ENCODE data around the gene IFITM1.

The IFITM1 gene

DNA sequence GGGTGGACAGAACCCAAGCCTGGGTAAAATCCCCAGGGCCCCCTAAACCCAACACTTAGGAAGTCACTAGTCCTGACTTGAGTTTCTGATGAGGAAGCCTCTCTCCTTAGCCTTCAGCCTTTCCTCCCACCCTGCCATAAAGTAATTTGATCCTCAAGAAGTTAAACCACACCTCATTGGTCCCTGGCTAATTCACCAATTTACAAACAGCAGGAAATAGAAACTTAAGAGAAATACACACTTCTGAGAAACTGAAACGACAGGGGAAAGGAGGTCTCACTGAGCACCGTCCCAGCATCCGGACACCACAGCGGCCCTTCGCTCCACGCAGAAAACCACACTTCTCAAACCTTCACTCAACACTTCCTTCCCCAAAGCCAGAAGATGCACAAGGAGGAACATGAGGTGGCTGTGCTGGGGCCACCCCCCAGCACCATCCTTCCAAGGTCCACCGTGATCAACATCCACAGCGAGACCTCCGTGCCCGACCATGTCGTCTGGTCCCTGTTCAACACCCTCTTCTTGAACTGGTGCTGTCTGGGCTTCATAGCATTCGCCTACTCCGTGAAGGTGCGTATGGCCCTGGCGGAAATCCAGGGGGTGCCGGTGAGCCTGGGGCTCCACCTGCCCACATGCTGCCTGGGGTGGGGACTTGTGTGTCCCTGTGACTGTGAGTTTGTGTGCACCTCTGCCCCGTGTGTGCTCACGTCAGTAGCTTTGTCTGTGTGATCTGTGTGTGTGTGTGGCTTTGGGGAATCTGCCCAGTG, at the start of gene IFITM1:
Gene IFITM1 (plus strand): TSS at position 254 of the 767 bp plus-strand sequence. CDS start 131 bp downstream, at position 385.
- ATAC-seq, result peak; percentile 43 to 52

DNA sequence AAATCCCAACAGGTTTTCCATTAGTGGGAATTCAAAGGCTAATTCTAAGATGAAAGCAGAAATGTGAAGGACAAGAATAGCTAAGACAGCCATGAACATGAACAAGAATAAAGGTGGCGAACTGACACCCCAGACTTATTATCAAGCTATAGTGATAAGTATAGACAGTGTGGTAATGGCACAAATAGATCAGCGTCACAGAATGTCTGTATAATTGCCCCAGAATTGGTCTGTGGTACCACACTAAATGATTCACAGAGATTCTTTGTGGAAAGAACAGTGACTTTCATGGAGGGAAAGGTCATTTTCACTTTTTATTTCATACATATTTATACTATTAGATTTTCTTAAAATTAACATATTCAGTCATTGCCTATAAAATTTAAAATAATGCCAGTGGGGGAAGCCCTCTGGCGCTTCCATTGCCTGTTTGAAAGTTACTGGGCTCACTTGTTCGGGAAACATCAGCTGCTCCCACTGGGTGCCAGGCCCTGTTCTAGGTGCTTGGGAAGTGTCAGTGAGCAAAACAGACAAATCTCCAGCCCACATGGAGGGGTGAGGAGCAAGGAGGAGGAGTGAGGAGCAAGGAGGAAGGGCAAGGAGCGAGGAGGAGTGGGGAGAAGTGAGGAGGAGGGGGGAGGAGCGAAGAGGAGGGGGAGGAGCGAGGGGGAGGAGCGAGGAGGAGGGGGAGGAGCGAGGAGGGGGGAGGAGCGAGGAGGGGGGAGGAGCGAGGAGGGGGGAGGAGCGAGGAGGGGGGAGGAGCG, 47.0 kb upstream of the IFITM1 start:
- ATAC-seq, result peak; percentile 84

GRCh38 chr11:267491-267994, 46.3 kb upstream of the IFITM1 start:
- peak in 1 of 2 donors; percentile 4 for ATAC-seq

- ATAC-seq, result peak in 1 of 2 donors; percentile 2
Observed at GRCh38 chr11:268716-269145, 45.1 kb upstream of the IFITM1 start.

DNA sequence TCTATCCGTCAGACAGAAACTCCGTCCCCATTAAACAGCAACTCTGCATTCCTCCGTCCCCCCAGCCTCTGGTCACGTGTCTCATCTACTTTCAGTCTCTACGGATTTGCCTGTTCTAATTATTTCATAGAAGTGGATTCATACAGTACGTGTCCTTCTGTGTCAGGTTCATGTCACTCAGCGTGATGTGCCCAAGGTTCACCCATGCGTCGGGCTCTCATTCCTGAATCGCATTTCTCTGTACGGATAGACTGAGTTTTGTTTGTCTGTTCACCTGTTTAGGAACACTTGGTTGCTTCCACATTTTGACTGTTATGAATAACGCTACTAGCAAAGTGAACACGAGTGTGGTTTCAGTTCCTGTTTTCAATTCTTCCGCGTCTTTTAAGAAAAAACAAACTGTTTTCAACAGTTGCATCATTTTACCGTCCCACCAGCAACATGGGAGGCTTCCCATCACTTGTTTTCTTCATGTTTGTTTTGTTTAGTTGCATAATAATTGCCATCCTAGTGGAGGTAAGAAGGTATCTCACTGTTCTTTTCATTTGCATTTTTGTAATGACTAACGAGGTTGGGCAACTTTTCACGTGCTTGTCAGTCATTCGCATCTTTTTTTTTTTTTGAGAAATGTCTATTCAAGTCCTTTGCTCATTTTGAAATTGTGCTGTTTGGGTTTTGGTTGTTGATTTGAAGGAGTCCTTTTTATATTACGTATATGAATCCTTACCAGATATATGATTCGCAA, 44.5 kb upstream of the IFITM1 start:
- ATAC-seq, result peak; percentile 52 to 64

GRCh38 chr11:270451-271318, 43.2 kb upstream of the IFITM1 start:
- ATAC-seq, result no peak

- no peak for ATAC-seq
Observed at GRCh38 chr11:271319-271715, 42.5 kb upstream of the IFITM1 start.

- no peak for ATAC-seq
Observed at GRCh38 chr11:272195-272930, 41.5 kb upstream of the IFITM1 start.

DNA sequence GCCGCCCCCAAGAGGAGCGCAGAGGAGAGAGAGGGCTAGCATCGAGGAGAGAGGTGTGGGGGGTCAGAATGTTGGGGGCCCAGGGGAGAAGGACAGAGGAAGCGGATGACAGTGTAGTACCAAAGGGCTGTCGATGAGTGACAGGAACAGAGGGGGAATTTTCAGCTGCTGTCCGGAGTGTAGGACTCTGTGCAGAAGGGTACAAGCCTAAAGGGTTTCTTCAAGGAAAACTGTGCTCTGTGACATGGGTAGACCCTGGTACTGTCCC, 41.0 kb upstream of the IFITM1 start:
- no peak for ATAC-seq

GRCh38 chr11:276219-276618, 37.6 kb upstream of the IFITM1 start:
- ATAC-seq, result no peak

DNA sequence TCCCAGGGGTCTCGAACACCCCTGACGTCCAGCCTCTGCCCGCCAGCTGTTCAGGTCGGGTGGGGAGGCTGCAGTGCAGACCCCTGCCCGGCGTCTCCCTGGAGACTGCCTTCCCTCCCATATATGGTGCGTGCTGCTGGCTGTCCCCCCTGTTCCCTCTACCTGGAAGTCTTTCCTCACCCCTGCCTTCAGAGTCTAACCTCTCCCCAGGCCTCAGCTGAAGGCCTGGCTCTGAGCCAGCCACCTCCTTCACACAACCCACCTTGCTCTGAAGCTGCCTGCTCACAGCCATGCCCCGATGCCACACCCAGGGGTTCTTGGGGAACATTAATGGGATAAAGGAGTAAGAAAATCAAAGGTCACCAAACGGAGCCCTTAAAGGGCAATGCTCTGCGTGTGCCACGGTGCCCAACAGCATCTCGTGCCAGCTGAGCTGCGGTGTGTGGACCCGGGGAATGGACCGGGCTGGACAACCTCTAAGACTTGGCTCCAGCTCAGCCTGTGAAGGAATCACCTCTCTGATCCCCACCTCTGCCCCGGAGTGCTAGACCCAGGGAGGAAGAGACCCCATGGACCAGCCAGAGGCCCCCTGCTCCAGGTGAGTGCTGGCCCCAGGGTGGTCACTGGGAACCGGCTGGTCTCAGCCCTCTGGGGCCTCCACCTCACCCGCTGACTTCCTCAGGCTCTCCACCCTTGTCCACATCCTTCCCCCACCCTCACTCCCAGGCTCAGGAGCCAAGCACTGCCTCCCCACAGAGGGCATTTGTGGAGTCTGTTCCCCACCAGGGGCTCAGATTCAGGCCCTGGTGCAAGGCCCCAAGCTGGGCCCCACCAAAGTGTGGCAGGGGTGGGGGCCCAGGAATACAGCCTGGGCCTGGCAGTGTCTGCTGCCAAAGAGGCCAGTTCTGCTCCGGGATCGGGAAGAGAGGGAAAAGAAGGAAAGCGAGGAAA, 35.6 kb upstream of the IFITM1 start, which contains the start of gene NLRP6:
Gene NLRP6 (plus strand): TSS at position 407 of the 951 bp plus-strand sequence. CDS start 163 bp downstream, at position 570.
- no peak for ATAC-seq

DNA sequence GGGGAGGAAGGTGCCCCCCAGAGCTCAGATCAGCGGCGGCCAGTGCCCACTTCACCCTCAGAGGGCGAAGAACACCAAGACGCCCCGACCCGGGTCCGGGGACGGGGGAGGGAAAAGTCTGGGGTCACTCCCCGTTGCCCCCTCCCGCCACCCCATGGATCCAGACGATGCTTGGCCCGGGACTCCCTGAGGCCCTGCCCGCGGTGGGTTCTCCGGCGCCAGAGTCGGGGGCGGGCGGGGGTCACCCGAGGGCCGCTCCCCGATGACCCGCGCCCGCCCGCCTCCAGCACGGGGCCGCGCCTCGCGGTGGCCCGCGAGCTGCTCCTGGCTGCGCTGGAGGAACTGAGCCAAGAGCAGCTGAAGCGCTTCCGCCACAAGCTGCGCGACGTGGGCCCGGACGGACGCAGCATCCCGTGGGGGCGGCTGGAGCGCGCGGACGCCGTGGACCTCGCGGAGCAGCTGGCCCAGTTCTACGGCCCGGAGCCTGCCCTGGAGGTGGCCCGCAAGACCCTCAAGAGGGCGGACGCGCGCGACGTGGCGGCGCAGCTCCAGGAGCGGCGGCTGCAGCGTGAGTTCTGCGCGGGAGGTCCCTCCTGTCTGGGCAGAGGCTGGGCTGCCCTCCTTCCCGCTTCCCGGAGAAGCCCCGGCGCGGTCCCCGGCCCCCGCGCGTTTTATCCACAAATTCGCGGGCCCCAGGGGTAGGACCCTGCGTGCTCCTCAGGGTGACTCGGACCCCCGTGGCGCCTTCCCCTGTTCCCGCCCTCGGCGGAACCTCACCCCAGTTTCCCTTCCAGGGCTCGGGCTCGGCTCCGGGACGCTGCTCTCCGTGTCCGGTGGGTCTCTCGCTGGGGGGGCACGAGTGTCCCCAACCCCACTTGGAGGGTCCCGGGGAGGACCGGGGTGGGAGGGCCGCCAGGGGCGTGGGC, 34.5 kb upstream of the IFITM1 start:
- ATAC-seq, result no peak

GRCh38 chr11:279966-280705, 33.7 kb upstream of the IFITM1 start:
- ATAC-seq, result peak; percentile 27 to 55

DNA sequence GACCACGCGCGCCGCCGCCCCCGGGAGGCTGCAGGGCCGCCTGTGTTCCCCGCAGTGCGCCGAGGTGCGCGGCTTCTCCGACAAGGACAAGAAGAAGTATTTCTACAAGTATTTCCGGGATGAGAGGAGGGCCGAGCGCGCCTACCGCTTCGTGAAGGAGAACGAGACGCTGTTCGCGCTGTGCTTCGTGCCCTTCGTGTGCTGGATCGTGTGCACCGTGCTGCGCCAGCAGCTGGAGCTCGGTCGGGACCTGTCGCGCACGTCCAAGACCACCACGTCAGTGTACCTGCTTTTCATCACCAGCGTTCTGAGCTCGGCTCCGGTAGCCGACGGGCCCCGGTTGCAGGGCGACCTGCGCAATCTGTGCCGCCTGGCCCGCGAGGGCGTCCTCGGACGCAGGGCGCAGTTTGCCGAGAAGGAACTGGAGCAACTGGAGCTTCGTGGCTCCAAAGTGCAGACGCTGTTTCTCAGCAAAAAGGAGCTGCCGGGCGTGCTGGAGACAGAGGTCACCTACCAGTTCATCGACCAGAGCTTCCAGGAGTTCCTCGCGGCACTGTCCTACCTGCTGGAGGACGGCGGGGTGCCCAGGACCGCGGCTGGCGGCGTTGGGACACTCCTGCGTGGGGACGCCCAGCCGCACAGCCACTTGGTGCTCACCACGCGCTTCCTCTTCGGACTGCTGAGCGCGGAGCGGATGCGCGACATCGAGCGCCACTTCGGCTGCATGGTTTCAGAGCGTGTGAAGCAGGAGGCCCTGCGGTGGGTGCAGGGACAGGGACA, 32.9 kb upstream of the IFITM1 start:
- peak; percentile 27 to 55 for ATAC-seq

DNA sequence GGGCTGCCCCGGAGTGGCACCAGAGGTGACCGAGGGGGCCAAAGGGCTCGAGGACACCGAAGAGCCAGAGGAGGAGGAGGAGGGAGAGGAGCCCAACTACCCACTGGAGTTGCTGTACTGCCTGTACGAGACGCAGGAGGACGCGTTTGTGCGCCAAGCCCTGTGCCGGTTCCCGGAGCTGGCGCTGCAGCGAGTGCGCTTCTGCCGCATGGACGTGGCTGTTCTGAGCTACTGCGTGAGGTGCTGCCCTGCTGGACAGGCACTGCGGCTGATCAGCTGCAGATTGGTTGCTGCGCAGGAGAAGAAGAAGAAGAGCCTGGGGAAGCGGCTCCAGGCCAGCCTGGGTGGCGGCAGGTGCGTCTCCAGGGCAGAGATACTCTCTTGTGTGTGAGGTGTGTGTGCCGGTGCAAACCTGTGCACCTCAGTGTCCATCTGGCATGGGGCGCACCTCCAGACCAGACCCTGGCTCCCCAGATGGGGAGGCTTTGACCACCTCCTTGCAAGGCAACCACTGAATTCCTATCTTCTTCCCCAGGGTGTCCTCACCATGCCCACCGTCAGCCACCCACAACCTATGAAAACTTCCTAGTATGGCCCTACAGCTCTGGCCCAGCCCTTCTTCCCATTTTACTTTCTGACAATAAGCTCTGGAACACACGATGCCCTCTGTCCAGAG, 32.2 kb upstream of the IFITM1 start:
- ATAC-seq, result peak in 1 of 2 donors; percentile 3

GRCh38 chr11:282171-282570, 31.7 kb upstream of the IFITM1 start:
- ATAC-seq, result no peak
